HG02678 (cell line): ENCODE measurements around the gene LRP1-AS.

Experiments used
- ATAC-seq: cut with Tn5 transposase; IDR thresholded peaks from one replicate; pipeline ENCODE4 v1.9.1; 2021; ENCODE audit warnings: mild to moderate bottlenecking, moderate library complexity; ENCODE audit not compliant: unreplicated experiment

The LRP1-AS gene

GRCh38 chr12:57101892-57102695 lies 45.3 kb downstream of the LRP1-AS start:
- ATAC-seq, result no peak

GRCh38 chr12:57099766-57100165 lies 47.7 kb downstream of the LRP1-AS start:
- no peak for ATAC-seq

- no peak for ATAC-seq
Observed at GRCh38 chr12:57099047-57099714, 48.2 kb downstream of the LRP1-AS start.

- ATAC-seq, result no peak
Observed at GRCh38 chr12:57098546-57098945, 48.9 kb downstream of the LRP1-AS start.

DNA sequence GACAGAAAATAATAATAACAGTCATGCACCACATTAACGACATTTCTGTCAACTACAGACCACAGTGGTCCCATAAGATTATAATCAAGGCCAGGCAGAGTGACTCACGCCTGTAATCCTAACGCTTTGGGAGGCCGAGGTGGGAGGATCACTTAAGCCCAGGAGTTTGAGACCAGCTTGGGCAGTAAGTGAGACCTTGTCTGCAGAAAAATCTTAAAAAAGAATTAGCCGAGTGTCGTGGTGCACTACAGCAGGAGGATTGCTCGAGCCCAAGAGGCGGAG lies 49.9 kb downstream of the LRP1-AS start:
- no peak for ATAC-seq

DNA sequence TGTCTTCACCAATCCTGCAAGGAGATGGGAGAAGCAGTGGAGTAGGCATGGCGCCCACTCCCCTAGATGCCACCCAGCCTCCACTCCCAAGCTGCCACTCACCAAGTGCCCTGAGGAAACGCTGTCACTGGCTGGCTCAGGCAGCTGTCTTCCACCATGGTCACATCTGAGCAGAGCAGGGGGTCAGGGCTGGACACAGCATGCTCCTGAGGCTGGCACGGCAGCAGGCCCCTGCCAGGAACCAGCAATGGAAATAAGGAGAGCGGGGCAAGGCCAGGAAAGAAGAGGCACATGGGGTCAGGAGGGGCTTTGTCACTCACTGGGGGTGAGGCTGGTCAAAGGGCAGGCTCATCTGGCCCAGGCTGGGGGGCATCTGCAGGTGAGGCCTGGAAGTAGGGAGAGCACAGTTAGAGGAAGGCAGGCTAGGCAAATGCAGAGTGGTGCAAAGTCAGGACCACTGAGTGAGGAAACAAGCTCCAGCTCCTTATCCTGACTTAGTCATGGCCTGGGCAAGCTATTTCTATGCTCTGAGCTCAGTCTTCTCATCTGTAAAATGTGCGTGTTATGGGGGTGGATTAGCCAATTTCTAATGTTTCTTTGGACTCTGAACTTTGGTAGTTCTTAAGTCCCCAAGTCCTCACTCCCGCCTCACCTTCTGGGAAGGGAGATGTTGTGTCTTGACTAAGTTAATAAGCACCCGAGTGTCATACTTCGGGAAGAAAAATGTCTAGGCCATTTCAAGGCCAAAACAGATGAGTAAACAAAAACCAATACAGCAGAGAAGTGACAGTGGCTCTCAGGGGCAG lies 50.5 kb downstream of the LRP1-AS start:
- ATAC-seq, result no peak

GRCh38 chr12:57096099-57096572 lies 51.3 kb downstream of the LRP1-AS start:
- no peak for ATAC-seq

- ATAC-seq, result no peak
Observed at GRCh38 chr12:57095440-57095839, 52.0 kb downstream of the LRP1-AS start.
